K562 (cell line): Measurements from ENCODE around the gene BAIAP2. TPM values are rescaled to one million over a fixed set of nuclear protein-coding genes. Genes with fewer than 3 reads are reported as not detected.

Experiments
- ATAC-seq: fragments of 200-7000 bp; cut with Tn5 transposase; 3 replicates; pipeline ENCODE4 v1.9.1; 2020; ENCODE audit warnings: moderate library complexity
- BruUV-seq: library from RNA; stranded (reverse); fragments of 400-500 nt; replicated peaks from 2 replicates; lab custom pipeline; 2021; lab: Mats Ljungman, UMichigan
- CTCF ChIA-PET: fragments of 300-600 bp; formaldehyde crosslinking; extraction: SDS; loops from one replicate; lab custom pipeline; 2021; ENCODE audit warnings: low intra/inter-chr PET ratio; lab: Yijun Ruan, JAX
- POLR2A ChIA-PET: fragments of 300-600, 350-650 bp; sonication (Branson Sonifier 250); formaldehyde crosslinking; extraction: SDS; loops from one replicate; lab custom pipeline; 2021; ENCODE audit warnings: antibody characterized with exemption, inconsistent platforms; lab: Yijun Ruan, JAX
- DNase-seq, 4 experiments: peaks; one replicate each; pipeline versions ENCODE4 v3.0.0 to v3.0.0-alpha.2; 2011 to 2018; ENCODE audit warnings: low spot score in 3 of 4, mixed read lengths in 3 of 4; ENCODE audit errors: extremely low read depth in 1 of 4
- FAIRE-seq: peaks from 2 replicates; lab custom pipeline; 2011; peaks lifted over from hg19 to GRCh38; lab: Jason Lieb, UNC
- H2AFZ ChIP-seq: 2 replicates; pipeline ENCODE4 v1.6.0; 2011; ENCODE audit warnings: low read depth, low read length, control low read depth, inconsistent platforms
- H3K27ac ChIP-seq: fragments of 200-600 bp; 3 replicates; pipeline ENCODE4 v1.8.0; 2011; ENCODE audit warnings: low read depth, mild to moderate bottlenecking, control low read depth, inconsistent platforms, low read length, moderate library complexity, mixed read lengths; ENCODE audit errors: extremely low read depth
- H3K27me3 ChIP-seq, 2 experiments: fragments of 300-600 bp in 1 of 2; 2 replicates in 1 of 2; 3 replicates in 1 of 2; pipeline versions ENCODE4 v1.6.0 to v1.8.0; 2011; ENCODE audit warnings: inconsistent platforms in 2 of 2, low read length in 2 of 2, mild to moderate bottlenecking in 1 of 2, mixed read lengths in 1 of 2, moderate library complexity in 1 of 2; ENCODE audit not compliant: control insufficient read depth in 2 of 2, insufficient read depth in 2 of 2
- H3K36me3 ChIP-seq: fragments of 300-600 bp; 3 replicates; pipeline ENCODE4 v1.8.0; 2011; ENCODE audit warnings: mild to moderate bottlenecking, low read length, inconsistent platforms; ENCODE audit not compliant: control insufficient read depth, insufficient read depth
- H3K4me1 ChIP-seq, 2 experiments: fragments of 200-600 bp in 1 of 2; replicated peaks in 1 of 2; 2 replicates in 1 of 2; 3 replicates in 1 of 2; pipeline versions ENCODE4 v1.5.1 to v1.8.0; 2011; ENCODE audit warnings: inconsistent platforms in 2 of 2, low read length in 2 of 2, mild to moderate bottlenecking in 1 of 2, mixed read lengths in 1 of 2, moderate library complexity in 1 of 2; ENCODE audit not compliant: control insufficient read depth in 2 of 2, insufficient read depth in 2 of 2
- H3K4me2 ChIP-seq: 2 replicates; pipeline ENCODE4 v1.6.1; 2011; ENCODE audit warnings: low read length, control low read depth, inconsistent platforms, mixed read lengths; ENCODE audit not compliant: insufficient read depth
- H3K4me3 ChIP-seq: fragments of 200-600 bp; sonication (generic), shearing (Covaris generic); 2 replicates; pipeline ENCODE4 v1.5.1; 2016; ENCODE audit warnings: control low read depth, inconsistent platforms
- H3K79me2 ChIP-seq: fragments of 200-600 bp; 3 replicates; pipeline ENCODE4 v1.8.0; 2011; ENCODE audit warnings: low read length, inconsistent platforms; ENCODE audit not compliant: control insufficient read depth, insufficient read depth
- H3K9ac ChIP-seq, 2 experiments: 2 replicates each; pipeline versions ENCODE4 v1.6.0 to v1.6.1; 2011; ENCODE audit warnings: low read depth in 2 of 2, low read length in 2 of 2, control low read depth in 1 of 2, inconsistent platforms in 1 of 2, mild to moderate bottlenecking in 1 of 2, mixed read lengths in 1 of 2; ENCODE audit not compliant: insufficient read depth in 1 of 2
- H3K9me1 ChIP-seq: one replicate; pipeline ENCODE4 v1.6.0; 2011; ENCODE audit warnings: inconsistent platforms, mild to moderate bottlenecking, low read length, moderate library complexity; ENCODE audit not compliant: control insufficient read depth, insufficient read depth
- H3K9me3 ChIP-seq: replicated peaks from 2 replicates; pipeline ENCODE4 v1.5.1; 2011; ENCODE audit warnings: low read depth, low read length, inconsistent platforms; ENCODE audit not compliant: control insufficient read depth, insufficient read depth
- H4K20me1 ChIP-seq: replicated peaks from 2 replicates; pipeline ENCODE4 v1.6.1; 2011; ENCODE audit warnings: low read length, inconsistent platforms, mixed read lengths; ENCODE audit not compliant: control insufficient read depth, insufficient read depth
- C11orf30 ChIP-seq: fragments of 450-650 bp; IDR thresholded peaks from 2 replicates; pipeline ENCODE4 v1.6.1; 2016; ENCODE audit warnings: low read depth, mild to moderate bottlenecking
- EGR1 ChIP-seq: fragments of 450-650 bp; conservative IDR thresholded peaks from 2 replicates; pipeline ENCODE4 v1.6.1; 2017; ENCODE audit warnings: mild to moderate bottlenecking
- FOXK2 ChIP-seq, 2 experiments: fragments of 450-650 bp; IDR thresholded peaks in 1 of 2; conservative IDR thresholded peaks in 1 of 2; 2 replicates each; pipeline ENCODE4 v1.6.1; 2016; ENCODE audit warnings: low read depth in 2 of 2, mild to moderate bottlenecking in 1 of 2
- FUS ChIP-seq: fragments of 200-400 bp; formaldehyde crosslinking; optimal IDR thresholded peaks from 2 replicates; pipeline ENCODE3; 2017; ENCODE audit warnings: low read depth, low read length
- HMG20A ChIP-seq: fragments of 450-650 bp; formaldehyde crosslinking; conservative IDR thresholded peaks from 2 replicates; pipeline ENCODE4 v1.4.0; 2020; ENCODE audit warnings: mild to moderate bottlenecking, mixed read lengths
- L3MBTL2 ChIP-seq: fragments of 450-650 bp; IDR thresholded peaks from 2 replicates; pipeline ENCODE4 v1.6.1; 2016; ENCODE audit warnings: mild to moderate bottlenecking, moderate library complexity
- LARP7 ChIP-seq: fragments of 450-650 bp; IDR thresholded peaks from 2 replicates; pipeline ENCODE4 v1.6.1; 2016
- MAFG ChIP-seq: fragments of 450-650 bp; conservative IDR thresholded peaks from 2 replicates; pipeline ENCODE4 v1.6.1; 2016; ENCODE audit warnings: missing genetic modification characterization, missing compliant biosample characterization
- NR2C1 ChIP-seq, 2 experiments: fragments of 450-650 bp; IDR thresholded peaks; 2 replicates each; pipeline ENCODE4 v1.6.1; 2017; ENCODE audit warnings: mild to moderate bottlenecking in 2 of 2, antibody characterized with exemption in 1 of 2, inconsistent platforms in 1 of 2, missing compliant biosample characterization in 1 of 2, missing genetic modification characterization in 1 of 2
- POLR2AphosphoS2 ChIP-seq: IDR thresholded peaks from 2 replicates; pipeline ENCODE4 v1.6.1; 2012; ENCODE audit warnings: low read length, improper control_type of control experiment
- ZNF41 ChIP-seq: fragments of 250-450 bp; sonication (Bioruptor Pico); conservative IDR thresholded peaks from 2 replicates; pipeline ENCODE4 v1.4.0; 2020; ENCODE audit warnings: mild to moderate bottlenecking
- ZNF785 ChIP-seq: fragments of 250-450 bp; sonication (Bioruptor Pico); IDR thresholded peaks from 2 replicates; pipeline ENCODE4 v1.4.0; 2020; ENCODE audit warnings: mild to moderate bottlenecking
- WGBS: fragments of 100-300 bp; shearing (Covaris generic); methylation state at CpG from one replicate; pipeline ENCODE4 v1.1.6; 2016; ENCODE audit warnings: low coverage, mixed read lengths; ENCODE audit not compliant: insufficient coverage; ENCODE audit errors: missing lambda C conversion rate; 5-methylcytosine and 5-hydroxymethylcytosine counted together
- in situ Hi-C: fragments of 300-500 bp; cut with MboI; formaldehyde crosslinking; loops from 4 replicates; pipeline ENCODE4 v1.15.0; 2018; ENCODE audit warnings: inconsistent platforms, mixed read lengths
- intact Hi-C: fragments of 100-400 bp; cut with micrococcal nuclease; formaldehyde crosslinking; loops from 2 replicates; pipeline ENCODE4 v1.14.2; 2022
- polyA plus RNA-seq, 8 experiments: library from polyadenylated mRNA; depleted of rRNA in 4 of 8; stranded (reverse) in 5 of 8; unstranded in 3 of 8; fragments of >200 nt; fragmentation: Nextera tagmentation in 2 of 8; fragmentation: Illumina TruSeq in 1 of 8; extraction: Ambion mirVana in 2 of 8; extraction: Trizol in 1 of 8; gene quantifications; 2 replicates each; pipeline versions ENCODE4 v1.2.1 to v1.2.3, GENCODE V29; 2011 to 2014; ENCODE audit warnings: inconsistent platforms in 1 of 8, missing spikeins in 1 of 8
- total RNA-seq, 7 experiments: library from RNA; depleted of rRNA in 6 of 7; stranded (reverse); fragments of >200 nt in 6 of 7; fragmentation: Illumina TruSeq in 2 of 7; extraction: Trizol in 2 of 7; gene quantifications; 2 replicates each; pipeline versions ENCODE4 v1.2.1 to v1.2.3, GENCODE V29; 2011 to 2021; ENCODE audit warnings: low replicate concordance in 1 of 7

The BAIAP2 gene
- total and polyA plus RNA-seq, 9 of the 15 experiments (the other 6 are each of a cell fraction or from before 2014, with no cell fraction given) = 2.3 to 51.6 (median 18.4) TPM

DNA sequence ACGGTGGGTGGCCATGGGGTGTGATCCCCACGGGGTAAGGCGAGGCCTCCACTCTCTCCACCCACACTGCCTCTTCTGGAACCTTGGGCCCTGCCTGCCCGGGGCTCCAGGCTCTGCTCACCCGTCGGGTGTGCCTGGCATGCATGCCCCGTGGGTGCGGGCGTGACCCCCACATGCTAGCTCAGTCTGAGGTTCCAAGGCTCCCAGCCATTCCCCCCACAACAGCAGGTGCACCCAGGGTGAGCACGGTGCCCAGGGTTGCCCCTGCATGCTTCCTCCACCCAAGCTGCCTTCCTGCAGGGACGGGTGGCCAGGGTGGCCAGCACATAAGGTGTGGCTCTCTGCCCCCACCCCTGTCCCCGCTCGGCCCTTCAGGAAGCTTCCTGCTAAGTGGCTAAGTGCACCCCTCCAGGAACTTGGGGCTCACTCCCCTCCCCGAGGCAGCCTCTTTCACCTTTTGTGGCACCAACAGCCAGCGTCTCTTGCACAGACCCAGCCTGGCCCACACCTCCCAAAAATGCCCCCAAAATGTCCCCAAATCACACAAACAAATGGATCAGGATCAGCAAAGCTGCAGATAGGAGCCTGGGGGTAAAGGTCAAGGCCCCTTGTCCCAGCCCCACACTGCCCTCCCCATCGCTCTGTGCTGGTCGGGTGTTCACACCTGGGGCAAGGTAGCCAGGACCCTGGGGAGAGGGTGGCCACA is 108.9 kb downstream of the BAIAP2 start:
- BruUV-seq = no TSS peak
- H3K9me3 ChIP-seq = no peaks in the 10 kb centered on the region
- no peaks in the 10 kb centered on the region for H3K79me2 ChIP-seq
- no peak overlapping the region for H3K27ac ChIP-seq
- no peak overlapping the region for H2AFZ ChIP-seq
- no peak for DNase-seq
- in situ Hi-C loops (loop anchor here (25.0 kb wide), 1 partner anchor 93 kb away; the partner anchor contains the start of genes NDUFAF8 and TEPSIN), intact Hi-C loops (loop anchor here (2.0 to 5.0 kb wide), 2 partner anchors 57 to 83 kb away; no protein-coding TSS in a partner anchor)
- no peak for FAIRE-seq
- no peak overlapping the region for H3K4me2 ChIP-seq
- ChIA-PET CTCF (interaction anchor here (2.4 kb wide), 1 partner anchor 98 kb away, joined by 17 read pairs; no protein-coding TSS in a partner anchor), POLR2A (interaction anchor here (0.6 to 2.8 kb wide), 5 partner anchors 9 to 833 kb away, joined by 3 to 15 read pairs (median 5); no protein-coding TSS in a partner anchor)
- H3K9me1 ChIP-seq = no peaks in the 10 kb centered on the region
- peaks cover 8 to 38% of the 10 kb centered on the region in 2 experiments; a peak in 4 of 5 replicates for H3K27me3 ChIP-seq
- no peak overlapping the region; a peak in 1 of 4 replicates for H3K9ac ChIP-seq
- H3K36me3 ChIP-seq = no peaks in the 10 kb centered on the region
- no peak for ATAC-seq
- TF ChIP-seq LARP7 = no peak
- TF ChIP-seq POLR2AphosphoS2 = no peak
- no peak for TF ChIP-seq MAFG
- TF ChIP-seq HMG20A (CRISPR knock-in tag) = no peak
- TF ChIP-seq, all 486 proteins: peak for 0
- peaks cover 9 to 37% of the 10 kb centered on the region in 2 experiments; a peak in 3 of 5 replicates for H3K4me1 ChIP-seq
- no peaks in the 10 kb centered on the region for H4K20me1 ChIP-seq
- WGBS = 35% methylated on average over 17 of the region's 17 CpGs
- H3K4me3 ChIP-seq = no peak overlapping the region

DNA sequence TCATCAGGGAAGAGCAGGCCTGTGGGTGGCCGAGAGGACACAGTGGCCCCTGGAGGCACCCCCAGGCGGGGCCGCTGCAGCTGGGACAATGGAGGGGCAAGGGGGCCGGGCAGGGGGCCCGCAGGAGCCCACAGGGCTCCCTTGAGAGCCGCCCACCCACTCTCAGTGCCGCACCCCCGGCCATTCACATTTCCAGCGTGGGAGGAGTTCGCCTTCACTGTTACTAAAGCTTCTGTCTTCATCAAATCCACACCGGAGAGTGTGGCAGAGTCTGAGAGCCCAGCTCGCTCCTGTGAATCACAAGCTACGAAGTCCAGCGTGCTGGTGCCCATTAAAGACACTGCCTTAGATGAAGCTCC is 109.5 kb downstream of the BAIAP2 start:
- DNase-seq (no peak), FAIRE-seq (no peak), ATAC-seq (no peak)
- H3K27me3 ChIP-seq = peaks cover 9 to 43% of the 10 kb centered on the region in 2 experiments; a peak in 4 of 5 replicates
- H3K4me1 ChIP-seq = peaks cover 9 to 41% of the 10 kb centered on the region in 2 experiments; a peak in 3 of 5 replicates
- no peaks in the 10 kb centered on the region for H4K20me1 ChIP-seq
- no peaks in the 10 kb centered on the region for H3K79me2 ChIP-seq
- H3K4me2 ChIP-seq = no peak overlapping the region
- intact Hi-C loops = loop anchor here (5.0 kb wide), 1 partner anchor 83 kb away; no protein-coding TSS in a partner anchor
- WGBS = 16% methylated on average over 12 of the region's 14 CpGs
- TF ChIP-seq L3MBTL2 (no peak), ZNF41 (CRISPR knock-in tag) (no peak), ZNF785 (no peak), EGR1 (0 out of 2 replicates have a peak, but pooled peaks have one; percentile 8), FUS (no peak), NR2C1 (IDR thresholded peaks at IDR 0.05) (no peak), NR2C1 (tag; IDR thresholded peaks at IDR 0.05) (no peak), C11orf30 (no peak), FOXK2 (conservative IDR thresholded peaks at IDR 0.05 in 1 of 2, IDR thresholded peaks at IDR 0.05 in 1 of 2; ENCODE audit: low read depth in 2 of 2) (no peak)
- no peak overlapping the region for H3K27ac ChIP-seq
- no TSS peak for BruUV-seq
- H3K9me1 ChIP-seq = no peaks in the 10 kb centered on the region
- CTCF ChIA-PET = no interaction called here
- peak overlapping the region in 1 of 2 experiments; percentile 17; a peak in 1 of 4 replicates for H3K9ac ChIP-seq
- H2AFZ ChIP-seq = no peak overlapping the region
- POLR2A ChIA-PET = interaction anchor here (0.6 to 2.8 kb wide), 4 partner anchors 9 to 832 kb away, joined by 3 to 15 read pairs (median 5); no protein-coding TSS in a partner anchor
- H3K4me3 ChIP-seq = no peak overlapping the region
- H3K36me3 ChIP-seq = no peaks in the 10 kb centered on the region
- in situ Hi-C loops = loop anchor here (25.0 kb wide), 1 partner anchor 93 kb away; the partner anchor contains the start of genes NDUFAF8 and TEPSIN
- no peaks in the 10 kb centered on the region for H3K9me3 ChIP-seq
